Stimulated activated naive CD8-positive, alpha-beta T cell treated with anti-CD3 and anti-CD28 coated beads, Interleukin-15, Interleukin-2, amounts not matched to agents 100 ng/mL and 50 ng/mL, for 24 hours (primary cell): Measurements from ENCODE around the gene IFT27.

Source experiments
- H3K27ac Mint-ChIP-seq: one replicate; pipeline ENCODE4 v1.8.0; 2021; ENCODE audit warnings: mild to moderate bottlenecking, mixed read lengths
- H3K27me3 Mint-ChIP-seq: one replicate; pipeline ENCODE4 v1.8.0; 2021; ENCODE audit warnings: mixed read lengths
- H3K36me3 Mint-ChIP-seq: one replicate; pipeline ENCODE4 v1.8.0; 2021; ENCODE audit warnings: low read depth, mixed read lengths
- H3K4me1 Mint-ChIP-seq: one replicate; pipeline ENCODE4 v1.8.0; 2021; ENCODE audit warnings: low read depth, mixed read lengths
- H3K4me3 Mint-ChIP-seq: one replicate; pipeline ENCODE4 v1.8.0; 2021; ENCODE audit warnings: mild to moderate bottlenecking, mixed read lengths
- H3K9me3 Mint-ChIP-seq: one replicate; pipeline ENCODE4 v1.8.0; 2021; ENCODE audit warnings: mixed read lengths

Gene IFT27

DNA sequence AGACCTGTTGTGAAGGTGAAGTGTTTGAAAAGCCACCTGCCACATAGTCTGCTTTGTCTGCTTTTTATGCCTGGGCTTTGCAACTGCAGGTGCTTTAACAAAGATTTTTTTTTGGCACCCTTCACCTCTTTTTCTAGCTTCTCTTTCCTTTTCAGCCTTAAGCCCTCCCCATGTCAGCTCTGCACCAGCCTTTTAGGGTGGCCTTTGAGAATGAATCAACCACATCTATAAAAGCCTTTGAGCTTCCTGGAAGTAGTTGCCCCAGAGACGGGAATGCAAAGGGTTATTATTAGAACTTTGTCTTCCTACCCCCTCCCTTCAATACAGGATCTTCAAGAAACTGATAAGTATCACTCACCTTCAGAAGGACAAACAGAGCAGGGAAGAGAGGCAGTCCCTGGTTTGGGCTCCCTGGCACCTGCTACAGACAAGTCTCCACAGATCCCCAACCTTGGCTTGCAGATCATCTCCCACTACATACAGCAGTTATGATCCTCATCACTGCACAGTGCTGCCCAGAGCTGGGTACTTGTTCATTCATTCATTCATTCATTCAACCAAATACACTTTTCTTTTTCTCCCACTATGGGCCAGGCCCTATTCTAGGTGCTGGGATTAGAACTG, 32.9 kb upstream of the IFT27 start:
- H3K4me3 Mint-ChIP-seq: no peak overlapping the region
- no peak overlapping the region for H3K27ac Mint-ChIP-seq
- H3K9me3 Mint-ChIP-seq: no peaks in the 10 kb centered on the region
- H3K36me3 Mint-ChIP-seq: no peaks in the 10 kb centered on the region
- peaks cover 17% of the 10 kb centered on the region for H3K4me1 Mint-ChIP-seq
- H3K27me3 Mint-ChIP-seq: peaks cover 9% of the 10 kb centered on the region

DNA sequence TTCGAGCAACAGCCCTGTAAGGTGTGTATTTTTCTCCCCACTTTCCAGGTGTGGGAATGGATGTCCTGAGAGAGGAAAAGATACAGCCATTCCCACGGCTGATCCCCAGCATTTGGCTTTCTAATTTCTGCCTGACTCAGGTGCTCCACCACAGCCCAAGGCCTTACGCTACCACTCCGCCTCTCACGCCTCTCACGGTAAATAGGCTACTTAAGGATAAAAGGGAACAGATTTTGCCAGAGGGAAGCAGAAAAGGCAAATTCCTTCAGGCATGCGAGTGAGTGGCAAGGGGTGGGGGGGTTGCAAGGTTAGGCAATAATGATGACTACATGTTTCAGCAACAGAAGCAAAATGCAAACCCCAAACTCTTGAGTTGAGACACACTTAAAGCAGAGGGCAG, 31.7 kb upstream of the IFT27 start:
- Mint-ChIP-seq H3K27ac (no peak overlapping the region), H3K36me3 (no peaks in the 10 kb centered on the region), H3K4me3 (no peak overlapping the region), H3K4me1 (peaks cover 17% of the 10 kb centered on the region), H3K27me3 (no peaks in the 10 kb centered on the region), H3K9me3 (no peaks in the 10 kb centered on the region)

DNA sequence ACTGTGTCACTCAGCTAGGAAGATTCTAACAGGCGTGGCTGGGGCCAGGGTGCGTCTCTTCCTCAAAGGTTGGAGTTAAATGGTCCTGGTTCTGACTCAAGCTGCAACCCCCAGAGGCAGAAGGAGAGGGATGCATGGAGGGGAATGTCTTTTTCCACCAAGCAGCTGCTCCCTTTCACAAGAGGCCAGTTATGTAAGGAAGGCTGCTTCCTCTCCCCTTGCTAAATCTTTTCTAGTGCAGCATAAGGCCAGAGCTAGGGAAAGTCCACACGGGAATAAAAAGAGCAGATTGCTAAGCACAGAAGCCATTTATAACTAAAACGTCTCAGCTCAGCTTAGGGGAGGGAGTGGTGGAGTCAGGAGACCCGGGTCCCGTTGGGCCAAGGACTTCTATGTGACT, 30.9 kb upstream of the IFT27 start:
- H3K27ac Mint-ChIP-seq: no peak overlapping the region
- H3K4me3 Mint-ChIP-seq: no peak overlapping the region
- no peaks in the 10 kb centered on the region for H3K36me3 Mint-ChIP-seq

DNA sequence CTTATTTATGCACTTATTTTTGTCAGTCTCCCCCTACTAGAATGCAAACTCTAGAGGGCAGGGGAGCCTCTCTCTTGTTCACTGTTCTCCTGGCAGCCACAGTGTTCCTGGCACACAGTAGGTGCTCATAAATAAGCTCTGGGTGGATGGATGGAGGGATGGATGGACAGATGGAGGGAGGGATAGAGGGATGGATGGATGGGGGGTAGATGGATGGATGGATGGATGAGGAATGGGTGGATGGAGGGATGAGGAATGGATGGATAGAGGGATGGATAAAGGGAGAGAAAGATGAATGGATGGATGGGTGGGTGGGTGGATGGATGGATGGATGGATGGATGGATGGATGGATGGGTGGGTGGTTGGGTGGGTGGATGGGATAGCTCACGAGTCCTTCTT, 27.4 kb upstream of the IFT27 start:
- no peaks in the 10 kb centered on the region for H3K36me3 Mint-ChIP-seq
- no peak overlapping the region for H3K4me3 Mint-ChIP-seq
- no peaks in the 10 kb centered on the region for H3K9me3 Mint-ChIP-seq
- H3K27ac Mint-ChIP-seq: no peak overlapping the region
- peaks cover 9% of the 10 kb centered on the region for H3K4me1 Mint-ChIP-seq
- H3K27me3 Mint-ChIP-seq: peaks cover 4% of the 10 kb centered on the region

More for the DNA sequence above, 30.9 kb upstream of the IFT27 start:
- H3K9me3 Mint-ChIP-seq: no peaks in the 10 kb centered on the region
- H3K4me1 Mint-ChIP-seq: peaks cover 17% of the 10 kb centered on the region
- no peaks in the 10 kb centered on the region for H3K27me3 Mint-ChIP-seq

DNA sequence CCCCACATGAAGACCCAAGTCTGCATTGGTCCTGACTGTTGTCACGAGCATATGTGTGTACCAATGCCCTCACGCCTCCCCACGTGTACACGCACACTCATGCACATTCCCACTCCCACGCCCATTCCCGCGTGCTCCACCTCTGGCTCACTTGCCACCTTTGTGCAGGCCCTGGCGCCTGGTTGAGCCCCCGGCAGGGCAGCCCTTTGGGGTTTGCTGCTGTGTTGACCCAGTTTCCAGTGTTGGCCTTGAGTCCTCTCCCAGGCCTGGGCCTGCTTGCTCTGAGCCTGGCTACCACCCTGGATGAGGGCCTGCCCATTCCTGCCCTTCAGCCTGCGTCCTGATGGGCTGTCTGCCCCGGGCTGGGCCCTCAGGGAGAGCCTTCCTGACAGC, 22.8 kb upstream of the IFT27 start:
- Mint-ChIP-seq H3K36me3 (no peaks in the 10 kb centered on the region), H3K27me3 (peaks cover 8% of the 10 kb centered on the region), H3K4me3 (no peak overlapping the region), H3K4me1 (no peaks in the 10 kb centered on the region), H3K27ac (no peak overlapping the region), H3K9me3 (no peaks in the 10 kb centered on the region)

DNA sequence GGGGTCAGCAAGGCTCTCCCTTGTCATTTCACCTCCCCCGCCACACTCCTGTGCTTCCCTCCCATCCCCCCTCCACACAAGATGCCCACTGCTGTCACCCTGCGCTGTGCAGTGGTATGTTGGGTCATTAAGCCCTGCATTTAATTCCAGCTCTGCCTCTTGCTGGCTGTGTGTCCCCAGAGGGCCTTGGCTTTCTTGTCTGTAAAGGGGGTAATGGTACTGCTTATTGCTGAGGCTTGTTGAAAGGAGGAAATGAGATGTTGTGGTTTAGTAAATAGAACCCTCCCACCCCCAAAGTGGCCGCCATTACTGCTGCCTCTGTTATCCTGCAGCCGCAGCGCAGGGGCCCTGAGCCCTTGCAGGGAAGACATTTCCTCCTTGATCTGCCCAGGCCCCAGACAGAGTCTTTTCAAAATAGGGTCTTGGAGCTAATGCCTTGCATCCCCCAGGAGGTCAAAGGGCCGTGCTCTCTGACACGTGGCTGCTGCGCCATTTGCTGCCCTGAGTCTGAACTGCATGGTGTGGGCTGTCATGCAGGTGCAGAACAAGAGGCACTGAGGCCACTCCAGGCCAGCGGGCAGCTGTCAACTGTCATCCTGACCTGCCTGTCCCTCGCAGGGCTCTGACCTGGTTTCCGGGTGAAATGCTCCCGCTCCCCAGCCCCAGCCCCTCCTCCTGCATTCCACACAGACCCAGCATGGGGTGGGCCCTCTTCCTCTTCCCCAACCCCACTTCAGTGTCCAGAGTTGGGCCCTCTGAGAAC, 22.2 kb upstream of the IFT27 start:
- no peaks in the 10 kb centered on the region for H3K9me3 Mint-ChIP-seq
- H3K4me1 Mint-ChIP-seq: no peaks in the 10 kb centered on the region
- no peaks in the 10 kb centered on the region for H3K36me3 Mint-ChIP-seq
- no peak overlapping the region for H3K27ac Mint-ChIP-seq
- no peak overlapping the region for H3K4me3 Mint-ChIP-seq
- H3K27me3 Mint-ChIP-seq: peaks cover 8% of the 10 kb centered on the region

DNA sequence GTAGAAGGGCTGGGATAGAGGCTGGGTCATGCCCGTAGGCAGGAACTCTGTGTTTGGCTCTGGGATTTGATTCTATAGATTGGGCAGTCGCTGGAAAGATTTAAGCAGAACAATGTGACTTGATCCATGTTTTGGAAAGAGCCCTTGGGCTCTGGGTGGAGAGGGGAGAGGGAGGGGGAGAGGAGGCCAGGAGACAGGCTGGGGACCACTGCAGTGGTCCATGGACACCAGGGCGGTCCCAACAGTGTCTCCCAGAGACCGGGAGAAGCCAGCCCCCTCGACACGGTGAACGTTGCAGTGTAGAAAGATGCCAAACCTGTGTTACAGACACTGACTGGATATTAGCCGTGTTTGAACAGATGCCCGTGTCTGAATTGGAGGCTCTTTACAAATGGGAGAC, 21.5 kb upstream of the IFT27 start:
- Mint-ChIP-seq H3K4me1 (no peaks in the 10 kb centered on the region), H3K4me3 (no peak overlapping the region), H3K9me3 (no peaks in the 10 kb centered on the region), H3K27ac (no peak overlapping the region), H3K27me3 (peaks cover 8% of the 10 kb centered on the region), H3K36me3 (no peaks in the 10 kb centered on the region)

DNA sequence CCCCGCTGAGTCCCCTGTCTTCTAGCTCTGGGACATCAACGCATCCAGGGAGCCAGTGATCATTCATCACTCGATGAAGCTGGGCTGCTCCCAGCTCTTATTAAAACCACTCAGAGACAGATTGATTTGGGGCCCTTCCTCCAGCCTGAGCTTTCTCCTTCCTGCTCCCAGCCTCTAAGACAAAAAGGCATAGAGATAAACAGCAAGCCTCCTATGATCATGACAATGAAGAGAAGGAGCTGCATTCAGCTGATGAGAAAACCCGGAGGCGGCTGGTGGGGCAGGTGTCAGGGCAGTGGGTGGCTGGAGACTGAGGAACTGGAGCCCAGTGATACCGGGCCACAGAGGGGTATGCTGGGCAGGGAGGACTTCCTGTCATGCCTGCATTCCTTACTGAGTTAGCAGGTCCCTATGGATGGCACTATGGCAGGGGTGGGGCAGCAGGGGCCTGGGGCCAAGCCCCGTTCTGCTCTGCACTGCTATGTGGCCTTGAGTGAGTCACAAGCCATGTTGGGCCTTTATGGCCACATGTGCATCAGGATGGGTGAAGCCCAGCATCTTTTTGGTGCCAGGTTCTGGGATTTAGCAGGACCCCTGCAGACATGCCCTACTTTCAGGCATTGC, 20.7 kb upstream of the IFT27 start:
- Mint-ChIP-seq H3K27ac (no peak overlapping the region), H3K4me3 (no peak overlapping the region)

DNA sequence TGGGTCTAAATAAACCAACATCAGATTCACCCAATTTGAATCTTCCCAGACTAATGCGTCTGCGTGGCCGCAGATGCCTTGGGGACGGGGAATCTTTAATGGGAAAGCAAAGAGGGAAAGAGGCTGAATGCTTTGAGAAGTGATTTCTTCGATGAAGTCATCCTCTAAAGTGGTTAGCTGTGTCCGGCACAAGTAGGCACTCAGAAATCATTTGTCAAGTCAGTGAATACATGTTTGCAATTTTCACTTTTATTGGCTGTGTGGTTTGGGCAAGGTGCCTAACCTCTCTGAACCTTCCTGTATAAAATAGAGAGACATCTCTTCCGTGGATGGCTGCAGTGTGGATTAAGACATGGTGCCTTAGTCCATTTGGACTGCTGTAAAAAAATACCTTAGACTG, 19.7 kb upstream of the IFT27 start:
- Mint-ChIP-seq H3K27me3 (peaks cover 6% of the 10 kb centered on the region), H3K4me1 (no peaks in the 10 kb centered on the region), H3K36me3 (no peaks in the 10 kb centered on the region), H3K4me3 (no peak overlapping the region), H3K27ac (no peak overlapping the region), H3K9me3 (no peaks in the 10 kb centered on the region)

More for the DNA sequence above, 20.7 kb upstream of the IFT27 start:
- Mint-ChIP-seq H3K27me3 (peaks cover 8% of the 10 kb centered on the region), H3K4me1 (no peaks in the 10 kb centered on the region), H3K9me3 (no peaks in the 10 kb centered on the region), H3K36me3 (no peaks in the 10 kb centered on the region)

DNA sequence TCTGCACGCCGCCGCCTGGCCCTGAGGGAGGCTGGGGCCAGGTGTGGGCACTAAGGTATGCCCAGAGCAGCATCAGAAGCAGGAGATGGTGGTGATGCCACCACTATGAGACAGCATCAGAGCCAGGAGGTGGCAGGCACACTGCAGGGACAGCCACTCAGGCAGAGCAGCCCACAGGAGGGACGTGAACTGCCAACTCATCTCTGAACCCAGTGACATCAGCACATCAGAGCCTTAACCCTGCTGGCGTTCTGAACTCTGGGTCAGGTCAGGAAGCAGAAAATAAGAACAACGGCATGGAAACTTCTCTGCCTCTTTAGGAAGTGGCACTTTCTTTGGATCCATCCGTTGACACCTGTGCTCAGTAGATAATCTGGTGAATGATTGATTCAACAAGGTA, 14.7 kb upstream of the IFT27 start:
- no peak overlapping the region for H3K4me3 Mint-ChIP-seq
- peaks cover 8% of the 10 kb centered on the region for H3K27me3 Mint-ChIP-seq
- no peaks in the 10 kb centered on the region for H3K4me1 Mint-ChIP-seq
- no peaks in the 10 kb centered on the region for H3K9me3 Mint-ChIP-seq
- H3K36me3 Mint-ChIP-seq: no peaks in the 10 kb centered on the region
- H3K27ac Mint-ChIP-seq: no peak overlapping the region

DNA sequence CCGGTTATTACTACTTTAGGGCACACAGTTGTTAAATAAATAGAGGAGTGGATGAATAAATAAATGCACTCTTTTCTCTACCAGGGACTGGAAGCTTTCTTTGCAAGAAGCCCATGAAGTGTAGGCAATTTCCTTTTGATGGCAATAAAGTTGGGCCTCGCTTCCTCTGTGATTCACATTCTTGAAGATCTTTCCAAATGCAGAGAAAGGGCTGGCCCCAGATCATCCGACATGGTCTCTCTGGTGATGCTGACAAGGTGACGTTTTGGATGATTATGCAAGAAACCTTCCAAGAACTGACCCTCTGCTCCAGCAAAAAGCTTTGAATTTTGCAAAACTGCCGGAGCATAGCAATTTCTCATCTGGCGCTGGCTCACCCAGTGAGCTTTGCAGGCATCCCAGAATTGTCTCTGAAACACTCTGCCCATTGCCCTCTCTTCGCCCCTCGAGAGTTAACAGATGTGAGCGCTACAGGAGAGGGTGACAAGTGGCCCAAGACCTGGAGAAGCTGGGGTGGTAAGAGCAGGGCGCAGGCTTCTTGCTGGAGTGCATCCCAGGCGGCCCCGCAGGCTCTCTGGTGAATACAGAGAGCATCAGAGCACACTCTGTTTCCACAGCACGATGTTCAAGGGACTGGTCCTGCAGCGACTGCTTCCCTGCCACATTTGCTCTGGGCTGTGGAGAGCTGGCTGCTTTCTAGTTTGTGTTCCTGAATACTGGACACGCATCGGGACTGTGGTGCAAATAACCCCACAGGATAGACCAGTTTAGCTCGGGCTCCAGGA, 11.5 kb upstream of the IFT27 start:
- H3K27me3 Mint-ChIP-seq: peaks cover 11% of the 10 kb centered on the region

DNA sequence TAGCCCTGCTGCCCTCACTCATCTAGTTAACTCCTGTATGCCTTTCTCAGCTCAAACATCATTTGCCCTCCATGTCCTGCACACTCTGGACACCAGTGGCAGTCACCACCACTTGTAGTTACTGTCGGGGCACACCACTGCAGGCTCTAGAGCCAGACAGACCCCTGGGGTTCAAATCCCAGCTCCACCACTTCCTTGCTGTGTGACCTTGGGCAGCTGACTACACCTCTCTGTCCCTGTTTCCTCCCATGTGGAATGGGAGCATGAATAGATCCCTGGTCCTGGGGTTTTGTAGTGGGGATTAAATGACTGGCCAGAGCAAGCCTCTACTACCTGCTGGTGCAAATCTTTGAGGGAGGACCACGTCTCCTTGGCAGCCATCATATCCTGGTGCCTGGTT, 7.8 kb upstream of the IFT27 start:
- H3K9me3 Mint-ChIP-seq: no peaks in the 10 kb centered on the region
- no peak overlapping the region for H3K4me3 Mint-ChIP-seq
- H3K27me3 Mint-ChIP-seq: peaks cover 11% of the 10 kb centered on the region
- peaks cover 33% of the 10 kb centered on the region for H3K4me1 Mint-ChIP-seq
- H3K27ac Mint-ChIP-seq: peak overlapping the region; percentile 68
- no peaks in the 10 kb centered on the region for H3K36me3 Mint-ChIP-seq

More for the DNA sequence above, 11.5 kb upstream of the IFT27 start:
- peaks cover 10% of the 10 kb centered on the region for H3K4me1 Mint-ChIP-seq
- H3K27ac Mint-ChIP-seq: no peak overlapping the region
- H3K36me3 Mint-ChIP-seq: no peaks in the 10 kb centered on the region
- no peak overlapping the region for H3K4me3 Mint-ChIP-seq
- H3K9me3 Mint-ChIP-seq: no peaks in the 10 kb centered on the region

DNA sequence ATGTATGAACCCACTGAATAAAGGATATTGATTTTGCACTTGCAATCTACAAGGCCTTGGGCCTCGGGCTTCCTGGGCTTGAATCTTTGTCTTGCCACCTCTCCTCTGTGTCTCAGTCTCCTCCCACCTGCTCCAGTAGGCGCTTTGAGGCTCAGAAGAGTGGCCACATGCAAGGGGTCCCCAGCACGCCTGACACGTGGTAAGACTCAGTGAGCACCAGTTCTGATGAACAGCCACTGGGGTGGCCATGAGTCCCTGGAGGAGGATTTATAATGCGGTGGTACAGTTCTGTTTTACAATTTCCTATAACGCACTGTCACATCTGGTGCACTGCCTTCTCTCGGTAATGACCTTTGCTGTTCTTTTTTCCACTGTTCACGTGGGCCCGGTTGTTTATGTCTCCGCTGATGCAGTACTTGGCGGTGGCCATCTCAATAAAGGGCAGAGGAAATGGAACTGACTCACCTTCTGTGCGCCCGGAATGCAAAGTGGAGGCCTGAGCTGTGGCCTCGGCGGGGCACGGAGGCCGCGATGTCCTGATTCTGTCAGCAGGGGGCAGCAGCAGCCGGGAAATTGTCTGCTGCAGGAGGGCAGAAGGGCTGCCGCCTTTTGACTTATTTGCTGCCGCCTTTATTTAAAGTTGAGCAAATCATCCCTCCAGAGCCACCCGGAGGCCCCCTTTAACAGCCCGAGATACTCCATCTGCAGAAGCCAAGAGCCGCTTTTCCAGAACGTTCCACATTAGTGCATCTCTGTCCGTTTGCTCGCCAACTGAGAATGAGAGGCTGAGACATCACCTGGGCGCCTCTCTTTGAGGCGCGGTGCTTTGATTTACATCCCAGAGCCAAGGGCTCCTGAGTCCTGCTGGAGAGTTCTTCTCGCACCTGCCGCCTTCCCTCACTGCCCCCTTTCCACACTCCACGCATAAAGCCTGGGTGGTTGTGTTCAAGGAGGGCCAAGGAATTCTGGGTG, 6.0 kb upstream of the IFT27 start:
- Mint-ChIP-seq H3K27ac (peak overlapping the region; percentile 92), H3K4me3 (peak overlapping the region; percentile 32), H3K27me3 (peaks cover 11% of the 10 kb centered on the region), H3K36me3 (no peaks in the 10 kb centered on the region), H3K4me1 (peaks cover 50% of the 10 kb centered on the region), H3K9me3 (no peaks in the 10 kb centered on the region)

DNA sequence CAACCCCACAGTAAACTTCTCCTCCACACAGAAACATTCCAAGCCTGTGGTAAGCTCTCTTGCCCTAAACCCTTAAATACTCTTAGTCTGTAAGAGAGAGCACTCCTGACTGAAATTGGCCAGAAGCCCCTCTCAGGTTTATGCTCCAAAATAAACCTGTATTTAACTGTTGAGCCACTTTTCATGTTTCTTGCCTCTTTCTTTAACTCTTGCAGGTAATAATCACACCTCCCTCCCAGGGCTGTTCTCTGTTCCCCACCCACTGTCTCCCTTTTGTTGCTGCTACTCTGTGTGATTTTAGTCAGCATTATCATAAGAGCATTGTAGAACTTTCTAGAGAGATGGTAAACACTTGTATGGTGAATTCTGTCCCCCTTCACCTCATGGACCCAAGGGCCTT, 2.1 kb upstream of the IFT27 start:
- Mint-ChIP-seq H3K27me3 (peaks cover 4% of the 10 kb centered on the region), H3K4me3 (no peak overlapping the region), H3K4me1 (peaks cover 59% of the 10 kb centered on the region), H3K9me3 (no peaks in the 10 kb centered on the region), H3K27ac (peak overlapping the region; percentile 6), H3K36me3 (no peaks in the 10 kb centered on the region)
